Transverse colon (tissue), 4 donors: ENCODE measurements around the gene NRXN2. TPM values are rescaled to one million over a fixed set of nuclear protein-coding genes. Genes with fewer than 3 reads are reported as not detected.

Experiments used
- DNase-seq: peaks from one replicate; pipeline ENCODE4 v3.0.0-alpha.2; 2019
- H3K27ac ChIP-seq, 4 donors: fragments of 200-600 bp; sonication (generic); 2 replicates each; pipeline ENCODE4 v1.5.1; 2016 to 2018; ENCODE audit warnings: inconsistent platforms in 4 of 4
- H3K27me3 ChIP-seq: fragments of 200-600 bp; sonication (generic); 2 replicates; pipeline ENCODE4 v1.5.1; 2017; ENCODE audit warnings: inconsistent platforms
- H3K36me3 ChIP-seq, 4 donors: fragments of 200-600 bp; sonication (generic); 2 replicates each; pipeline ENCODE4 v1.5.1; 2017 to 2019; ENCODE audit warnings: inconsistent platforms in 4 of 4
- H3K4me1 ChIP-seq, 4 donors: fragments of 200-600 bp; sonication (generic); 2 replicates each; pipeline ENCODE4 v1.5.1; 2017 to 2020; ENCODE audit warnings: inconsistent platforms in 4 of 4
- H3K4me3 ChIP-seq, 4 donors: fragments of 200-600 bp; sonication (generic); 1 replicate in 1 of 4; 2 replicates in 3 of 4; pipeline versions ENCODE4 v1.5.1 to v1.6.1; 2017 to 2019; ENCODE audit warnings: inconsistent platforms in 4 of 4
- H3K9me3 ChIP-seq, 2 donors: fragments of 200-600 bp; sonication (generic); 2 replicates each; pipeline ENCODE4 v1.5.1; 2017 to 2019; ENCODE audit warnings: inconsistent platforms in 2 of 2
- CTCF ChIP-seq, 5 experiments: fragments of 200-600 bp in 3 of 5; fragments of 450-650 bp in 2 of 5; sonication (generic) in 3 of 5; IDR thresholded peaks; 1 replicate in 2 of 5; 2 replicates in 3 of 5; pipeline ENCODE4 v1.5.1; 2016 to 2017; ENCODE audit warnings: antibody characterized with exemption in 5 of 5, inconsistent platforms in 3 of 5, mild to moderate bottlenecking in 2 of 5, moderate library complexity in 1 of 5
- EP300 ChIP-seq: sonication (generic); formaldehyde crosslinking; IDR thresholded peaks from one replicate; pipeline ENCODE4 v1.6.1; 2017; ENCODE audit warnings: antibody characterized with exemption, low read depth
- POLR2A ChIP-seq: fragments of 450-650 bp; IDR thresholded peaks from one replicate; pipeline ENCODE4 v1.6.1; 2016; ENCODE audit warnings: antibody characterized with exemption, mild to moderate bottlenecking, moderate library complexity
- POLR2AphosphoS5 ChIP-seq, 3 donors: sonication (generic); formaldehyde crosslinking; IDR thresholded peaks; one replicate each; pipeline ENCODE4 v1.6.1; 2016; ENCODE audit warnings: antibody characterized with exemption in 3 of 3
- WGBS, 2 donors: methylation state at CpG; one replicate each; pipeline ENCODE4 v1.1.5; 2018; ENCODE audit warnings: low coverage in 1 of 2; 5-methylcytosine and 5-hydroxymethylcytosine counted together
- in situ Hi-C, 4 donors: fragments of 200-750 bp; cut with MboI; loops; one replicate each; pipeline versions ENCODE4 v1.15.0 to v1.15.1; 2017; ENCODE audit warnings: low sequenced_read_pairs in 3 of 4, low pct_ligation_motif_present in 1 of 4, low pct_unique_long_range_greater_than_20kb in 1 of 4
- intact Hi-C: fragments of 100-400 bp; cut with DNase I; formaldehyde crosslinking; loops from one replicate; pipeline ENCODE4 v1.15.1; 2023; ENCODE audit warnings: low total_unique reads
- total RNA-seq, 4 donors: library from RNA; depleted of rRNA; stranded (reverse); fragments of >200 nt; gene quantifications; one replicate each; pipeline ENCODE4 v1.1.0, GENCODE V29; 2016

The NRXN2 gene
- total RNA-seq, 4 donors from 2014 or later, result 2.9 to 7.4 (median 6.8) TPM

- TF ChIP-seq CTCF (IDR thresholded peaks at IDR 0.05), result no peak
- no peak for TF ChIP-seq POLR2A
- no peak for TF ChIP-seq POLR2AphosphoS5 (IDR thresholded peaks at IDR 0.05)
- no peak for TF ChIP-seq EP300
- Histone ChIP-seq H3K27me3 (no peaks in the 10 kb centered on the region), H3K4me3 (no peak overlapping the region), H3K9me3 (no peaks in the 10 kb centered on the region), H3K4me1 (no peaks in the 10 kb centered on the region), H3K36me3 (no peaks in the 10 kb centered on the region), H3K27ac (no peak overlapping the region)
- DNase-seq, result no peak
- WGBS, 2 donors, result 73 to 78% methylated on average over 2 to 4 of the region's 4 CpGs
- intact Hi-C loops (no loop called here), in situ Hi-C loops (no loop called here)
These were observed 95.6 kb downstream of the NRXN2 start for GRCh38 chr11:64627371-64627770.

DNA sequence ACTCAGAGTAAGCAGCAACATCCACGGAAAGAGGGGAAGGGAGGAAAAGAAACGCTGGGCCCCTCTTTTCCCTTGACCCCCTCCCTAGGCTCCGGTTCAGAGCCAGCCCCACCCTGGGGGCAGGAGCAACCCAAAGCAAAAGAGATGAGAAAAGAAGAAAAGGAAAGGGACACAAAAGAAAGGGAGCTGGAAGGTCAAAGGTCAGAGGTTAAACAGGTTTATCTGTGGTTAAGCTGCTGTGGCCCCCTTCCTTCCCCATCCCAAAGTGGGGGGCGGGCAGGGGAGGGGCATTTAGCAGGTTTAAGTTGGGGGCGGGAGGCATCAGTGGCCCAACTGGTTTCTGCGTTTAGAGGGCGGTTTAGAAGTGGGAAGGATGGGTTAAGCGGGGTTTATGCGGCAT lies 96.4 kb downstream of the NRXN2 start:
- in situ Hi-C loops, result no loop called here
- no peak for TF ChIP-seq POLR2AphosphoS5 (IDR thresholded peaks at IDR 0.05)
- TF ChIP-seq POLR2A, result no peak
- TF ChIP-seq EP300, result no peak
- no peak for TF ChIP-seq CTCF (IDR thresholded peaks at IDR 0.05)
- no peak overlapping the region for H3K27ac ChIP-seq
- no peaks in the 10 kb centered on the region for H3K9me3 ChIP-seq
- intact Hi-C loops, result no loop called here
- no peaks in the 10 kb centered on the region for H3K4me1 ChIP-seq
- no peaks in the 10 kb centered on the region for H3K36me3 ChIP-seq
- WGBS, 2 donors, result 75 to 79% methylated on average over 7 to 9 of the region's 9 CpGs
- no peaks in the 10 kb centered on the region for H3K27me3 ChIP-seq
- DNase-seq, result no peak
- no peak overlapping the region for H3K4me3 ChIP-seq

GRCh38 chr11:64624883-64625481 lies 98.0 kb downstream of the NRXN2 start:
- H3K4me1 ChIP-seq, result peaks cover 6 to 13% (median 9%) of the 10 kb centered on the region in 4 donors
- no peak for DNase-seq
- H3K36me3 ChIP-seq, result no peaks in the 10 kb centered on the region
- no peak overlapping the region for H3K4me3 ChIP-seq
- TF ChIP-seq EP300 (no peak), POLR2AphosphoS5 (IDR thresholded peaks at IDR 0.05) (no peak), CTCF (IDR thresholded peaks at IDR 0.05) (no peak)
- in situ Hi-C loops (no loop called here), intact Hi-C loops (no loop called here)
- no peak overlapping the region for H3K27ac ChIP-seq
- no peaks in the 10 kb centered on the region for H3K27me3 ChIP-seq
- 70% methylated on average over 4 of the region's 4 CpGs; no CpG with 5 or more reads in 1 of the 2 donors for WGBS, 2 donors
- H3K9me3 ChIP-seq, result no peaks in the 10 kb centered on the region

- H3K4me3 ChIP-seq, result no peak overlapping the region
- H3K4me1 ChIP-seq, result peaks cover 6 to 15% (median 10%) of the 10 kb centered on the region in 4 donors
- TF ChIP-seq EP300, result no peak
- no peak for TF ChIP-seq POLR2AphosphoS5 (IDR thresholded peaks at IDR 0.05)
- TF ChIP-seq CTCF (IDR thresholded peaks at IDR 0.05), result no peak
- TF ChIP-seq POLR2A, result no peak
- 96% methylated on average over 19 of the region's 19 CpGs; no CpG with 5 or more reads in 1 of the 2 donors for WGBS, 2 donors
- intact Hi-C loops (no loop called here), in situ Hi-C loops (no loop called here)
- no peak overlapping the region for H3K27ac ChIP-seq
- no peaks in the 10 kb centered on the region for H3K36me3 ChIP-seq
- no peak for DNase-seq
- no peaks in the 10 kb centered on the region for H3K27me3 ChIP-seq
- no peaks in the 10 kb centered on the region for H3K9me3 ChIP-seq
These were observed 100.3 kb downstream of the NRXN2 start for GRCh38 chr11:64622681-64623080.
